SK-N-SH (cell line): ENCODE results near the gene NPC1. TPM values are rescaled to one million over a fixed set of nuclear protein-coding genes. Genes with fewer than 3 reads are reported as not detected.

Source experiments
- CTCF ChIA-PET: fragments of 300-600, 350-600 bp; formaldehyde crosslinking; extraction: SDS; loops from one replicate; lab custom pipeline; 2021; lab: Yijun Ruan, JAX
- POLR2A ChIA-PET: fragments of 350-600 bp; sonication (Branson Sonifier 250); formaldehyde crosslinking; extraction: SDS; loops from one replicate; lab custom pipeline; 2020; ENCODE audit warnings: antibody characterized with exemption, inconsistent platforms; lab: Yijun Ruan, JAX
- DNase-seq: peaks from one replicate; pipeline ENCODE4 v3.0.0; 2012
- H2AFZ ChIP-seq: fragments of 200-600 bp; sonication (generic); 2 replicates; pipeline ENCODE4 v1.8.1; 2016; ENCODE audit warnings: antibody characterized with exemption, mild to moderate bottlenecking, low read depth
- H3F3A ChIP-seq: fragments of 200-600 bp; sonication (generic); replicated peaks from 2 replicates; pipeline ENCODE3; 2016; ENCODE audit warnings: antibody characterized with exemption, mild to moderate bottlenecking; ENCODE audit not compliant: insufficient read depth
- H3K27ac ChIP-seq, 2 experiments: fragments of 200-500 bp in 1 of 2; fragments of 200-600 bp in 1 of 2; sonication (Bioruptor generic) in 1 of 2; sonication (generic), shearing (Covaris generic) in 1 of 2; 2 replicates each; pipeline versions ENCODE4 v1.5.1 to v1.6.1; 2014 to 2016; ENCODE audit warnings: low read depth in 2 of 2, inconsistent platforms in 1 of 2, low read length in 1 of 2, mild to moderate bottlenecking in 1 of 2, mixed read lengths in 1 of 2
- H3K27me3 ChIP-seq: fragments of 200-600 bp; sonication (generic), shearing (Covaris generic); 2 replicates; pipeline ENCODE4 v1.6.1; 2016; ENCODE audit warnings: mixed run types; ENCODE audit not compliant: insufficient read depth
- H3K36me3 ChIP-seq, 2 experiments: fragments of 200-500 bp in 1 of 2; fragments of 200-600 bp in 1 of 2; sonication (Bioruptor generic) in 1 of 2; sonication (generic) in 1 of 2; replicated peaks in 1 of 2; 2 replicates each; pipeline versions ENCODE3 to v1.5.1; 2014 to 2016; ENCODE audit warnings: low read length in 1 of 2, mild to moderate bottlenecking in 1 of 2; ENCODE audit not compliant: insufficient read depth in 2 of 2, control insufficient read depth in 1 of 2
- H3K4me1 ChIP-seq, 2 experiments: fragments of 200-500 bp in 1 of 2; fragments of 200-600 bp in 1 of 2; sonication (Bioruptor generic) in 1 of 2; sonication (generic), shearing (Covaris generic) in 1 of 2; 2 replicates each; pipeline versions ENCODE4 v1.5.1 to v1.6.1; 2014 to 2016; ENCODE audit warnings: low read depth in 1 of 2, low read length in 1 of 2, mixed run types in 1 of 2; ENCODE audit not compliant: insufficient read depth in 2 of 2, control insufficient read depth in 1 of 2
- H3K4me2 ChIP-seq: fragments of 200-600 bp; sonication (generic), shearing (Covaris generic); 2 replicates; pipeline ENCODE4 v1.6.1; 2017; ENCODE audit warnings: mixed run types
- H3K4me3 ChIP-seq, 2 experiments: fragments of 200-500 bp in 1 of 2; fragments of 200-600 bp in 1 of 2; sonication (Bioruptor generic) in 1 of 2; sonication (generic), shearing (Covaris generic) in 1 of 2; 2 replicates each; pipeline versions ENCODE4 v1.5.1 to v1.8.1; 2014 to 2016; ENCODE audit warnings: low read depth in 2 of 2, inconsistent platforms in 1 of 2, low read length in 1 of 2, mild to moderate bottlenecking in 1 of 2, mixed read lengths in 1 of 2, moderate library complexity in 1 of 2
- H3K79me2 ChIP-seq: fragments of 200-600 bp; sonication (generic); 2 replicates; pipeline ENCODE4 v1.8.1; 2017; ENCODE audit warnings: mild to moderate bottlenecking; ENCODE audit not compliant: insufficient read depth
- H3K9ac ChIP-seq: fragments of 200-600 bp; sonication (generic); 2 replicates; pipeline ENCODE4 v1.6.1; 2017; ENCODE audit warnings: mixed run types
- H3K9me2 ChIP-seq: fragments of 200-600 bp; sonication (generic); 2 replicates; pipeline ENCODE4 v1.6.1; 2017; ENCODE audit warnings: mixed run types
- H3K9me3 ChIP-seq: fragments of 200-600 bp; sonication (generic); 2 replicates; pipeline ENCODE4 v1.6.1; 2017; ENCODE audit warnings: mixed run types, mild to moderate bottlenecking, moderate library complexity
- H4K20me1 ChIP-seq: fragments of 200-600 bp; sonication (generic); 2 replicates; pipeline ENCODE4 v1.6.1; 2017; ENCODE audit warnings: mild to moderate bottlenecking, mixed run types; ENCODE audit not compliant: insufficient read depth
- EP300 ChIP-seq, 2 experiments: IDR thresholded peaks; 2 replicates each; pipeline versions ENCODE4 v1.4.0 to v1.6.1; 2012; ENCODE audit warnings: borderline replicate concordance in 1 of 2, low read depth in 1 of 2, low read length in 1 of 2
- EZH2phosphoT487 ChIP-seq: fragments of 200-600 bp; sonication (generic); IDR thresholded peaks from 2 replicates; pipeline ENCODE4 v1.6.1; 2017; ENCODE audit warnings: low read depth, mixed run types, mild to moderate bottlenecking, antibody characterized with exemption, moderate library complexity, borderline replicate concordance
- FOSL2 ChIP-seq: IDR thresholded peaks from 2 replicates; pipeline ENCODE4 v1.4.0; 2012; ENCODE audit warnings: low read depth, mild to moderate bottlenecking, moderate library complexity, borderline replicate concordance
- FOXJ3 ChIP-seq: sonication (generic); formaldehyde crosslinking; IDR thresholded peaks from 2 replicates; pipeline ENCODE4 v1.5.1; 2020; ENCODE audit warnings: mild to moderate bottlenecking, missing genetic modification reagents
- FOXM1 ChIP-seq: IDR thresholded peaks from 2 replicates; pipeline ENCODE4 v1.4.0; 2012; ENCODE audit warnings: low read depth, mild to moderate bottlenecking
- MXI1 ChIP-seq: IDR thresholded peaks from 2 replicates; pipeline ENCODE4 v1.6.1; 2012; ENCODE audit warnings: mild to moderate bottlenecking, low read depth, low read length, improper control_type of control experiment
- NRF1 ChIP-seq: IDR thresholded peaks from 2 replicates; pipeline ENCODE4 v1.6.1; 2012; ENCODE audit warnings: low read depth, mild to moderate bottlenecking, low read length
- RAD21 ChIP-seq: IDR thresholded peaks from 2 replicates; pipeline ENCODE4 v1.6.1; 2012; ENCODE audit warnings: mild to moderate bottlenecking, low read length
- RFX5 ChIP-seq: IDR thresholded peaks from 2 replicates; pipeline ENCODE4 v1.6.1; 2012; ENCODE audit warnings: mild to moderate bottlenecking, improper control_type of control experiment, low read length
- RXRA ChIP-seq: IDR thresholded peaks from 2 replicates; pipeline ENCODE4 v1.4.0; 2012; ENCODE audit warnings: low read depth, mild to moderate bottlenecking, borderline replicate concordance
- SMC3 ChIP-seq: IDR thresholded peaks from 2 replicates; pipeline ENCODE4 v1.6.1; 2012; ENCODE audit warnings: low read depth, low read length, improper control_type of control experiment
- TAF1 ChIP-seq: IDR thresholded peaks from 2 replicates; pipeline ENCODE4 v1.6.1; 2012; ENCODE audit warnings: low read depth, mild to moderate bottlenecking, low read length, moderate library complexity, borderline replicate concordance
- TCF12 ChIP-seq: IDR thresholded peaks from 2 replicates; pipeline ENCODE4 v1.4.0; 2012
- TEAD4 ChIP-seq: IDR thresholded peaks from 2 replicates; pipeline ENCODE4 v1.4.0; 2012; ENCODE audit warnings: mild to moderate bottlenecking, borderline replicate concordance; ENCODE audit not compliant: insufficient read depth
- YY1 ChIP-seq: IDR thresholded peaks from 2 replicates; pipeline ENCODE4 v1.4.0; 2012; ENCODE audit warnings: low read depth, mild to moderate bottlenecking
- WGBS: methylation state at CpG from one replicate; pipeline ENCODE4 v1.1.6; 2017; ENCODE audit warnings: low lambda C conversion rate; 5-methylcytosine and 5-hydroxymethylcytosine counted together
- polyA plus RNA-seq, 3 experiments: library from polyadenylated mRNA; depleted of rRNA; stranded (reverse); fragments of >200 nt; gene quantifications; 2 replicates each; pipeline ENCODE4 v1.2.3, GENCODE V29; 2012
- TF ChIP-seq, protein P1 (sequence below): IDR thresholded peaks from 2 replicates; pipeline ENCODE4 v1.6.1; 2012; ENCODE audit warnings: mild to moderate bottlenecking, low read depth, low read length, moderate library complexity
- TF ChIP-seq, protein P2 (sequence below): fragments of 150-350 bp; IDR thresholded peaks from 2 replicates; pipeline ENCODE4 v1.6.1; 2016; ENCODE audit warnings: mild to moderate bottlenecking, low read depth, low read length

Gene NPC1
- polyA plus RNA-seq, 1 of the 3 experiments (the other 2 are of a cell fraction) = 23.9 TPM

DNA sequence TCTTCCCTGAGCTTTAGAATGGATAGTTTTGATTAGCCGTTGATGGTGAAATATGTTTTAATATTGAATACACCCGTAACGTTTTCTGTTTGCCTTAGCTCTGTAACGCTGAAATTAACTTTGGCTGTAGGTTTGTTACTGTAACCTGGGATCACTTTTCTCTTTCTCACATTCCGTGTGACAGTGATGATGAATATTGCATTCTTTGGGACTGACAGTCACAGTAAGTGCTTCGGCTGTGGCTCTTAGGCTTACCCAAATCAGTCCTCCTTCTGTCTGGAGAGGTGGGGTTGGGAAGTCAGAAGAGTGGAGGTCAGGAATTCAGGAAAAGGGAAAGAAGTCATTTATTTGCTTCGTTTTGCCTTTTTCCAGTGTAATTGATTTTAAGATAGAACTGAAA, 65.0 kb downstream of the NPC1 start:
- DNase-seq = no peak

DNA sequence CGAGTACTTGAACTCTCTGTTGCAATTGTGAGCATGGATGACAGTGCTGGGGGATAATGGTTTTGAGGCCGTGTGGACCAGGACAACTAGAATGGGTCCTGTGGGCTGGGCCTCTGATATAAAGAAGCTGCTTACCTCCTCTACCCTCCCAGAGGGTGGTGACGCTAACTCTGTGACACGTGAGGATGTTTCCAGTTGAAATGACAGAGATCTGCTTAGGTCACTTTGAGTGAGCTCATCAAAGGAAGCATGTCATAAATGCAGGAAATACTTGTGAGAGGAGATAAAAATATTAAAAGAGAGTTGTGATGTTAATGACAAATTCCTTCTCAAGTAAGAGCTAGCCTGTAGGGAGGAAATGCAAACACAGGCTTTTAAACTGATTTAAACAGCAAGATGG, 66.6 kb downstream of the NPC1 start:
- no peaks in the 10 kb centered on the region for H3K4me1 ChIP-seq
- 89% methylated on average over 4 of the region's 4 CpGs for WGBS
- H3K79me2 ChIP-seq = no peaks in the 10 kb centered on the region; the same call in 1 of the 2 replicates
- no peak overlapping the region for H3K4me3 ChIP-seq
- H3K27ac ChIP-seq = no peak overlapping the region; a peak in 1 of 4 replicates
- H3K27me3 ChIP-seq = no peaks in the 10 kb centered on the region
- peaks cover 64 to 68% of the 10 kb centered on the region in 2 experiments for H3K36me3 ChIP-seq
- no peak for DNase-seq
- no peaks in the 10 kb centered on the region for H3K9me3 ChIP-seq
- ChIA-PET POLR2A (no interaction called here), CTCF (interaction anchor here (1.4 to 4.0 kb wide), 3 partner anchors 14 to 292 kb away, joined by 3 to 22 read pairs (median 3); no protein-coding TSS in a partner anchor)
- no peak overlapping the region for H3K4me2 ChIP-seq
- H3F3A ChIP-seq = peaks cover 4% of the 10 kb centered on the region
- no peaks in the 10 kb centered on the region for H4K20me1 ChIP-seq
- H3K9me2 ChIP-seq = no peaks in the 10 kb centered on the region
- no peak overlapping the region for H3K9ac ChIP-seq
- H2AFZ ChIP-seq = no peak overlapping the region
- TF ChIP-seq RXRA = no peak
- no peak for TF ChIP-seq MXI1
- TF ChIP-seq NRF1 = no peak
- no peak for TF ChIP-seq EZH2phosphoT487
- TF ChIP-seq FOXJ3 (CRISPR knock-in tag) = no peak
- no peak for TF ChIP-seq RAD21
- no peak for TF ChIP-seq FOSL2
- TF ChIP-seq FOXM1 = no peak
- TF ChIP-seq RFX5 = no peak
- TF ChIP-seq, protein P1, sequence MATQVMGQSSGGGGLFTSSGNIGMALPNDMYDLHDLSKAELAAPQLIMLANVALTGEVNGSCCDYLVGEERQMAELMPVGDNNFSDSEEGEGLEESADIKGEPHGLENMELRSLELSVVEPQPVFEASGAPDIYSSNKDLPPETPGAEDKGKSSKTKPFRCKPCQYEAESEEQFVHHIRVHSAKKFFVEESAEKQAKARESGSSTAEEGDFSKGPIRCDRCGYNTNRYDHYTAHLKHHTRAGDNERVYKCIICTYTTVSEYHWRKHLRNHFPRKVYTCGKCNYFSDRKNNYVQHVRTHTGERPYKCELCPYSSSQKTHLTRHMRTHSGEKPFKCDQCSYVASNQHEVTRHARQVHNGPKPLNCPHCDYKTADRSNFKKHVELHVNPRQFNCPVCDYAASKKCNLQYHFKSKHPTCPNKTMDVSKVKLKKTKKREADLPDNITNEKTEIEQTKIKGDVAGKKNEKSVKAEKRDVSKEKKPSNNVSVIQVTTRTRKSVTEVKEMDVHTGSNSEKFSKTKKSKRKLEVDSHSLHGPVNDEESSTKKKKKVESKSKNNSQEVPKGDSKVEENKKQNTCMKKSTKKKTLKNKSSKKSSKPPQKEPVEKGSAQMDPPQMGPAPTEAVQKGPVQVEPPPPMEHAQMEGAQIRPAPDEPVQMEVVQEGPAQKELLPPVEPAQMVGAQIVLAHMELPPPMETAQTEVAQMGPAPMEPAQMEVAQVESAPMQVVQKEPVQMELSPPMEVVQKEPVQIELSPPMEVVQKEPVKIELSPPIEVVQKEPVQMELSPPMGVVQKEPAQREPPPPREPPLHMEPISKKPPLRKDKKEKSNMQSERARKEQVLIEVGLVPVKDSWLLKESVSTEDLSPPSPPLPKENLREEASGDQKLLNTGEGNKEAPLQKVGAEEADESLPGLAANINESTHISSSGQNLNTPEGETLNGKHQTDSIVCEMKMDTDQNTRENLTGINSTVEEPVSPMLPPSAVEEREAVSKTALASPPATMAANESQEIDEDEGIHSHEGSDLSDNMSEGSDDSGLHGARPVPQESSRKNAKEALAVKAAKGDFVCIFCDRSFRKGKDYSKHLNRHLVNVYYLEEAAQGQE = no peak
- no peak for TF ChIP-seq TCF12
- TF ChIP-seq, protein P2, sequence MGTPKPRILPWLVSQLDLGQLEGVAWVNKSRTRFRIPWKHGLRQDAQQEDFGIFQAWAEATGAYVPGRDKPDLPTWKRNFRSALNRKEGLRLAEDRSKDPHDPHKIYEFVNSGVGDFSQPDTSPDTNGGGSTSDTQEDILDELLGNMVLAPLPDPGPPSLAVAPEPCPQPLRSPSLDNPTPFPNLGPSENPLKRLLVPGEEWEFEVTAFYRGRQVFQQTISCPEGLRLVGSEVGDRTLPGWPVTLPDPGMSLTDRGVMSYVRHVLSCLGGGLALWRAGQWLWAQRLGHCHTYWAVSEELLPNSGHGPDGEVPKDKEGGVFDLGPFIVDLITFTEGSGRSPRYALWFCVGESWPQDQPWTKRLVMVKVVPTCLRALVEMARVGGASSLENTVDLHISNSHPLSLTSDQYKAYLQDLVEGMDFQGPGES = no peak
- TF ChIP-seq EP300 (IDR thresholded peaks at IDR 0.05; ENCODE audit: borderline replicate concordance in 1 of 2, low read depth in 1 of 2, low read length in 1 of 2) = no peak

More for the DNA sequence above, 65.0 kb downstream of the NPC1 start:
- Histone ChIP-seq H3K4me3 (no peak overlapping the region), H3K4me1 (no peaks in the 10 kb centered on the region), H3K9me2 (no peaks in the 10 kb centered on the region), H3K27ac (no peak overlapping the region), H3K9me3 (no peaks in the 10 kb centered on the region), H3K36me3 (peaks cover 69 to 72% of the 10 kb centered on the region in 2 experiments), H3K9ac (no peak overlapping the region), H3K79me2 (no peaks in the 10 kb centered on the region; the same call in 1 of the 2 replicates)
- POLR2A ChIA-PET = no interaction called here
- TF ChIP-seq RXRA (no peak), MXI1 (no peak), FOSL2 (no peak), SMC3 (no peak), RAD21 (no peak), TAF1 (no peak), RFX5 (no peak), TEAD4 (no peak), YY1 (no peak), NRF1 (no peak)
- TF ChIP-seq, protein P1 = no peak
- TF ChIP-seq, all 33 proteins: peak for 0
- no peak overlapping the region for H2AFZ ChIP-seq
- H3F3A ChIP-seq = peaks cover 4% of the 10 kb centered on the region
- no peaks in the 10 kb centered on the region for H4K20me1 ChIP-seq
- no peaks in the 10 kb centered on the region for H3K27me3 ChIP-seq
- CTCF ChIA-PET = interaction anchor here (4.0 kb wide), 1 partner anchor 182 kb away, joined by 22 read pairs; no protein-coding TSS in a partner anchor
- no peak overlapping the region for H3K4me2 ChIP-seq
- WGBS = 88% methylated on average over 7 of the region's 7 CpGs
